NCI-H128 (cell line): ENCODE data around the gene FUNDC1.

ENCODE experiments used
- DNase-seq: peaks from one replicate; lab custom pipeline; 2025; ENCODE audit not compliant: unreplicated experiment; lab: John Stamatoyannopoulos, UW

FUNDC1 gene

DNA sequence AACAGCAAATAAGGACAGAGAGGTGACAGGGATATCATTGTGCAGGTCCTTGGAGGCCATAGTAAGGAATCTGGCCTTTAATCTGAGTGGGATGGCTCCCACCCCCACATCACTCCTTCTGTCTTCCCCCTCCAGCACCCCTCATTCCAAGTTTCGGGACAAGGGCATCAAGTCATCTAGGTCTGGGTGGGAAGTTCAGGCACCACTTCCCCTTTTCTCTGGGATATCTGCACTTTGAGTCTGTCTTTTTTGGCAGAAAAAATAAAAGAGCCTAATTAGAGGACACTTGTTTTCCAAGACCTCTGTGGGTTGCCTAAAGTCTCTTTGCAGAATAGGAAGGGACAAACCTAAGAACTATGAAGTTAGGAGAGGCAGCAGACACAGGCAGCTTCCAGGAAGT lies 60.1 kb downstream of the FUNDC1 start:
- no peak for DNase-seq

DNA sequence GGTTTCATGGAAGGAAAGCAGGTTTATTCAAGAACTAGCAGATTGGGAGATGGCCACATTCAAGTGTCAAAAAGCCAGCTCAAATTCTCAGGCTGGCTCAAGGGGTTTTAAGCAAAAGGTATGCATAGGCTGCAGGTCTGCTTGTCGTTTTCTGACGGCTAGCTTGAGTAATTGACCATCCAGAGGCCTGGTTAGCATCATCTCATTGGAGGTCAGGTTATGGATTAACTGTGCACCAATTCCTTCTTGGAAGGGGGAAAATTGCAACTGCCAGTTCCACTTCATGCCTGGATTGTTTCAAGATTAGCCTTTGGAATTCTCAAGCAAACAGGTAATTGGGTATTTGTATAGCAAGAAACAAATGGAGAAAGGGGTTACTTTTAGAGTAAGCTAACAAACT lies 62.1 kb downstream of the FUNDC1 start:
- no peak for DNase-seq

GRCh38 chrX:44474410-44474809 lies 68.2 kb downstream of the FUNDC1 start:
- DNase-seq, result no peak
